WI38 (cell line): ENCODE measurements around the gene UBR1.

Experiments used
- H3K4me3 ChIP-seq: 2 replicates; pipeline ENCODE4 v1.5.1; 2011; ENCODE audit warnings: low read depth, mild to moderate bottlenecking, control low read depth, low read length
- TF ChIP-seq, protein P1 (sequence below): IDR thresholded peaks from 2 replicates; pipeline ENCODE4 v1.5.1; 2012; ENCODE audit warnings: low read depth, mild to moderate bottlenecking, control low read depth, low read length

Gene UBR1

DNA sequence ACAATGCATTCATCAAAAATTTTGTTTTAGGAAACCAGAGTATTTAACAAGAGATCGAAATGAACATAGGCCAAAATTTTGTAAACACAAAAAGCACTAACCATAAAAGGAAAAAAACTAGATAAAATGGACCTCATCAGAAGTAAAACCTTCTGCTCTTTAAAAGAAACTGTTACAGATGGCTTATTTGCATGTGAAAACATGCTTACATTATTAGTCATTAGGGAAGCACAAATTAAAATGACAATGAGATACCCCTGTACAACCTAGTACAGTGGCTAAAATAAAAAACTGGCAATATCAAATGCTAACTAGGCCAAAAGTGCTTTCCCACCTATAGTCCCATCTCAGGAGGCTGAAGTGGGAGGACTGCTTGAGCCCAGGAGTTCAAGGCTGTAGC lies 19.3 kb downstream of the UBR1 start:
- TF ChIP-seq, protein P1, sequence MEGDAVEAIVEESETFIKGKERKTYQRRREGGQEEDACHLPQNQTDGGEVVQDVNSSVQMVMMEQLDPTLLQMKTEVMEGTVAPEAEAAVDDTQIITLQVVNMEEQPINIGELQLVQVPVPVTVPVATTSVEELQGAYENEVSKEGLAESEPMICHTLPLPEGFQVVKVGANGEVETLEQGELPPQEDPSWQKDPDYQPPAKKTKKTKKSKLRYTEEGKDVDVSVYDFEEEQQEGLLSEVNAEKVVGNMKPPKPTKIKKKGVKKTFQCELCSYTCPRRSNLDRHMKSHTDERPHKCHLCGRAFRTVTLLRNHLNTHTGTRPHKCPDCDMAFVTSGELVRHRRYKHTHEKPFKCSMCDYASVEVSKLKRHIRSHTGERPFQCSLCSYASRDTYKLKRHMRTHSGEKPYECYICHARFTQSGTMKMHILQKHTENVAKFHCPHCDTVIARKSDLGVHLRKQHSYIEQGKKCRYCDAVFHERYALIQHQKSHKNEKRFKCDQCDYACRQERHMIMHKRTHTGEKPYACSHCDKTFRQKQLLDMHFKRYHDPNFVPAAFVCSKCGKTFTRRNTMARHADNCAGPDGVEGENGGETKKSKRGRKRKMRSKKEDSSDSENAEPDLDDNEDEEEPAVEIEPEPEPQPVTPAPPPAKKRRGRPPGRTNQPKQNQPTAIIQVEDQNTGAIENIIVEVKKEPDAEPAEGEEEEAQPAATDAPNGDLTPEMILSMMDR, result no peak
- no peak overlapping the region for H3K4me3 ChIP-seq

DNA sequence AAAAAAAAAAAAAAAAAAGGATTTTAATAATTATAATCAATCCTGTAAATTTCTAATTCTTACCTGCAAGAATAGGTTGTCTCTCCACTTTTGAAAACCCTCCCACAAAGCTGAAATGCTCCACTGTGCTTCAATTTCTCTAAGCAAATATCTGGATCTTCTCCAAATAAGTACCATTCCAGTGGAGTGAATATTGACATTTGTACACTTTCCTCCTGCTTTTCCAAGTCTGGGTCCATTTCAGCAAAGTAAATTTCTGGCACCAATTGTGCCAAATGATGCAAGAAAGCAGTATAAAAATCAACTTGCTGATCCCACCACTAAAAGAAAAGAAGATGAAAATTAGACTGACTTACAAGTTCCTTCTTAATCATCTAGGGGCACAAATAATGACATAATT lies 19.9 kb downstream of the UBR1 start:
- H3K4me3 ChIP-seq, result no peak overlapping the region
- TF ChIP-seq, protein P1, result no peak

DNA sequence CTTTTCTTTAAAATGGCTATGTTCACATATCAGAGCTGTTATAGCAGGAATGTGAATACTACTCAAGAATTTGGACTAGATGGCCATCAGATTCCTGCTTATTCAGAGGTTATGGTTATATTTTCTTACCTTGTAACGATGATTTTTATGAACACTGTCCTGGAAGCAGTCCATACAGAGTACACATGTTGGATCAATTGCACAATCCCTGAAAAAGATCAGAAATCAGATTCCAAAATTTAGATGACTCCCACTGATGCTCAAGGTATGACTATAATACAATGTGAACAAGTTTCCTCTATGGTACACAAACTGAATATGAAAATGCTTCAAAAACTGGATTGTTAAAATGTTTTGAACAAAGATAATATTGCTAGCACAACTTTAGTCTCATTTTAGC lies 23.3 kb downstream of the UBR1 start:
- no peak overlapping the region for H3K4me3 ChIP-seq
- TF ChIP-seq, protein P1, result no peak

DNA sequence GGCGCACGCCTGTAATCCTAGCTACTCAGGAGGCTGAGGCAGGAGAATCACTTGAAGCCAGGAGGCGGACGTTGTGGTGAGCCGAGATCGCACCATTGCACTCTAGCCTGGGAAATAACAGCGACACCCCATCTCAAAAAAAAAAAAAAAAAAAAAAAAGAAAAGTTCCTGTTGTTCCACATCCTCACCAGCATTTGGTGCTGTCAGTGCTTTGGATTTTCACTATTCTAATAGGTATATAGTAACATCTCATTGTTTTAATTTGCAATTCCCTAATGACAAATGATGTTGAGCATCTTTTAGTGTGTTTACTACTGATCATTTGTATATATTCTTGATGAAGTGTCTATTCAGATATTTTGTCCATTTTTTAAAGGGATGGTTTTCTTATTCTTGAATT lies 24.6 kb downstream of the UBR1 start:
- no peak overlapping the region for H3K4me3 ChIP-seq
- TF ChIP-seq, protein P1, result no peak

DNA sequence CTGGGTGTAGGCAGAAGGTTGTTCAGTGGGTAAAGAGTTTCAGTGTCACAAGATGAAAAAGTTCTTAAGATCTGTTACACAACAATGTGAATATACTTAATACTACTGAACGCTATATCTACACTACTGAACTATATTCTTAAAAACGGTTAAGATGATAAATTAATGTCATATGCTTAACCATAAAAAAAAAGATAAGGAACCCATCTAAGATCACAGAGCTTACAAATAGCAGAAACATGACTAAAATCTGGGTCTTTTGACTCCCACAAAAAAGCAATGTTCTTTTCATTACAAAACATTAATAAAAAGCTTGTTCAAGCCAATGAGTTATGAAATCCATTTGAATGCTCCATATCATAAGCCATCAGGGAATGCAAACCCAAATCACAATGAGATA lies 34.4 kb downstream of the UBR1 start:
- TF ChIP-seq, protein P1, result no peak
- H3K4me3 ChIP-seq, result no peak overlapping the region

DNA sequence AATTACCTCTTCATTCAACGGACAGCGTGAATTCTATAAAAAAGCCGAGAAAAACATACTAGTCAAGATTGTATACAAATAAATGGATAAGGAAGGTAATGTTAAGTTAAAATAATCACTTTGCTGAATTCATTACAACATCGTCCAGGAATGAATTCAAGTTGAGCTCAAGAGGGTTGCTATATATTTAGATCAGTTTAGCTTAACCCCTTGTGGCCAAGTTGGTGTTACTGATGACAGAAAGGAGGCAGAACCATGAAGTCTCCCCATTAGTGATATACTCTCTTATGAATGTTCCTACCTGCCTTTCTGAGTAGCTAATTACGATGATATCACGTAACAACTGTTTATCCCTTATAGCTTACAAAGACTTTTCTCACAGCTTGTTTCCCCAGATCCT lies 34.9 kb downstream of the UBR1 start:
- TF ChIP-seq, protein P1, result no peak
- no peak overlapping the region for H3K4me3 ChIP-seq

DNA sequence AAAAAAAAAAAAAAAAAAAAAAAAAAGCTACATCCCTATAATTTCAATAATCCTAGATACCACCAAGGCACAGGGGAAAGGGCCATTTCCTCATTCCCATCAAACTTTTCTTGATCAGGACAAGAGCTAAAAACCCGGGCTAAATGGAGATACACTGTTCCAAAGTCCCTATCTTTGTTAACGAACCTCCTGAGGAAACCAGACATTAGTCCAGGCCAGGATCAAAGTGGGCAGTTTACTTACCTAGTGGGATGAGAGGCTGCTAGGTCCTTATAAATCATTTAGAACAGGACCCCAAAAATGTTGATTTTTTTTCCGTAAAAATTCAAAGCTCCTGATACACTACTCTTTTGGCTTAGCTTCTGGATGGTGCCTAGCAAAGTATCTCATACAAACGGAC lies 35.6 kb downstream of the UBR1 start:
- TF ChIP-seq, protein P1, result no peak
- H3K4me3 ChIP-seq, result no peak overlapping the region
